Measurements from ENCODE around the gene VPS52. TPM values are rescaled to one million over a fixed set of nuclear protein-coding genes. Genes with fewer than 3 reads are reported as not detected.

Gene VPS52
- total RNA-seq (2011; cell fraction: chromatin; rRNA removed; ENCODE audit: low replicate concordance): 400 and 717 TPM in 2 replicates
- 323 and 336 TPM in 2 replicates for total RNA-seq (2011; cell fraction: nucleolus; rRNA removed)
- total RNA-seq (2011; cell fraction: nucleoplasm; rRNA removed): 335 and 348 TPM in 2 replicates
- total RNA-seq (2014; rRNA removed) (40.2 and 41.7 TPM in 2 replicates), total RNA-seq (2014; rRNA removed; fragmentation: Illumina TruSeq; extraction: Trizol) (37.6 and 38.0 TPM in 2 replicates), total RNA-seq (2015; rRNA removed; fragmentation: Illumina TruSeq; extraction: Trizol) (37.0 and 40.9 TPM in 2 replicates), total RNA-seq (2021) (60.2 and 67.1 TPM in 2 replicates), polyA plus RNA-seq (2011; rRNA removed) (103 and 149 TPM in 2 replicates), polyA plus RNA-seq (2014; fragmentation: Illumina TruSeq; extraction: Trizol) (71.9 and 84.9 TPM in 2 replicates), polyA plus RNA-seq (2014; fragmentation: Nextera tagmentation; extraction: Ambion mirVana) (10 to 100 TPM; 24.4 to 37.6 TPM), polyA plus RNA-seq (2014; rRNA removed) (68.2 and 69.7 TPM in 2 replicates), polyA minus RNA-seq (2011; rRNA and poly(A)+ RNA removed) (149 and 152 TPM in 2 replicates), Bru-seq, nascent RNA (percentile 76 among the genes with signal in this experiment), BruChase-seq, experiment 1, labeled RNA remaining after a 2-hour chase (percentile 75 among the genes with signal in this experiment), BruChase-seq, experiment 2, labeled RNA remaining after a 6-hour chase (percentile 77 among the genes with signal in this experiment)
- 129 and 132 TPM in 2 replicates for polyA plus RNA-seq (2011; cell fraction: cytosol; rRNA removed)
- 844 and 952 TPM in 2 replicates for polyA plus RNA-seq (2011; cell fraction: nucleus; rRNA removed)
- 56.6 and 77.5 TPM in 2 replicates for polyA plus RNA-seq (2012)
- polyA minus RNA-seq (2011; cell fraction: cytosol; rRNA and poly(A)+ RNA removed): 43.4 and 43.6 TPM in 2 replicates
- polyA minus RNA-seq (2011; cell fraction: nucleus; rRNA and poly(A)+ RNA removed): 174 and 254 TPM in 2 replicates
- long read RNA-seq, experiment 1, transcript VPS52-212 (20 exons, 2,960 nt): major isoform, 76 of 157 reads
- long read RNA-seq, experiment 1, partial matches to known transcripts: 41 of 157 reads
- long read RNA-seq, experiment 1, other reads (novel, unspliced or antisense): 40 of 157 reads
- long read RNA-seq, experiment 2, transcript VPS52-212 (20 exons, 2,960 nt): major isoform, 16 of 68 reads
- long read RNA-seq, experiment 2, partial matches to known transcripts: 18 of 68 reads
- long read RNA-seq, experiment 2, other reads (novel, unspliced or antisense): 29 of 68 reads
- long read RNA-seq, experiment 3, transcript VPS52-212 (20 exons, 2,960 nt): major isoform, 17 of 28 reads
- long read RNA-seq, experiment 3, partial matches to known transcripts: 2 of 28 reads
- long read RNA-seq, experiment 3, other reads (novel, unspliced or antisense): 9 of 28 reads

GRCh38 chr6:33271468-33272274 lies at the start of gene VPS52, which contains the start of gene RPS18:
Gene VPS52, minus strand, starts transcription at chr6:33271876. Its CDS starts 201 bp downstream, at chr6:33271675.
Gene RPS18, plus strand, starts transcription at chr6:33272075. Its CDS starts 45 bp downstream, at chr6:33272120.
- POLR2A ChIA-PET: interaction anchor here (0.5 to 3.2 kb wide), 53 partner anchors 9 to 1664 kb away, joined by 3 to 47 read pairs (median 4); partner anchors contain the start of genes HSD17B8, HSPA1B, KIFC1 and PFDN6
- TF ChIP-seq HDAC2 (IDR thresholded peaks at IDR 0.05) (peak; percentile 16; the same call in 1 of the 2 replicates), SP2 (IDR thresholded peaks at IDR 0.05; ENCODE audit: extremely low read depth, low read depth, low read length, poor library complexity, severe bottlenecking) (peak; percentile 46), DLX4 (CRISPR knock-in tag; IDR thresholded peaks at IDR 0.05) (no peak), TFAM (CRISPR knock-in tag; conservative IDR thresholded peaks at IDR 0.05) (no peak), MEF2D (tag; conservative IDR thresholded peaks at IDR 0.05; ENCODE audit: low read depth) (no peak; the same call in 1 of the 2 replicates), BRF2 (IDR thresholded peaks at IDR 0.05; ENCODE audit: borderline replicate concordance, insufficient read depth, insufficient read length) (no peak), NUFIP1 (IDR thresholded peaks at IDR 0.05; ENCODE audit: partially characterized antibody) (no peak), ZNF655 (CRISPR knock-in tag; IDR thresholded peaks at IDR 0.05) (0 out of 2 replicates have a peak, but pooled peaks have one; percentile 27), NCOA4 (IDR thresholded peaks at IDR 0.05; ENCODE audit: partially characterized antibody) (no peak), TBP (optimal IDR thresholded peaks at IDR 0.05; ENCODE audit: low read depth, low read length) (no peak), E2F3 (CRISPR knock-in tag; IDR thresholded peaks at IDR 0.05) (peak; percentile 85; the same call in 1 of the 2 replicates), PHF20 (IDR thresholded peaks at IDR 0.05; ENCODE audit: partially characterized antibody) (peak; percentile 92)

More at GRCh38 chr6:33271468-33272274, at the start of gene VPS52, which contains the start of gene RPS18:
- H3K4me2 ChIP-seq (ENCODE audit: insufficient read depth, low read length): peak within 1 kb of the TSS; percentile 99
- WGBS (ENCODE audit: insufficient coverage, low coverage, missing lambda C conversion rate): 1% methylated on average over 47 of the region's 48 CpGs
- H3K9me3 ChIP-seq (replicated peaks; ENCODE audit: control insufficient read depth, insufficient read depth, low read depth, low read length): no peaks in the 10 kb centered on the region
- BruUV-seq (replicated peaks): TSS peak; percentile 88
- ATAC-seq: peak; percentile 85
- H3K36me3 ChIP-seq (ENCODE audit: control insufficient read depth, insufficient read depth, low read length): peaks cover 82% of the 10 kb centered on the region
- peak within 1 kb of the TSS; percentile 99 for H2AFZ ChIP-seq (ENCODE audit: low read depth, low read length)
- peak; percentile 95 for FAIRE-seq
- peaks cover 68% of the 10 kb centered on the region for H3K79me2 ChIP-seq (ENCODE audit: control insufficient read depth, insufficient read depth, low read length)
- DNase-seq (ENCODE audit: extremely low read depth in 1 of 4, low spot score in 3 of 4): peak; percentile 89 to 100 (median 92)
- H3K4me1 ChIP-seq (replicated peaks in 1 of 2; ENCODE audit: control insufficient read depth in 2 of 2, insufficient read depth in 2 of 2, low read length in 2 of 2): peaks cover 11 to 38% of the 10 kb centered on the region in 2 experiments
- peak within 1 kb of the TSS; percentile 98 for H3K27ac ChIP-seq (ENCODE audit: extremely low read depth, low read depth, low read length)
- peak within 1 kb of the TSS; percentile 93 for H3K4me3 ChIP-seq
- no peaks in the 10 kb centered on the region; a peak in 1 of 5 replicates for H3K27me3 ChIP-seq (ENCODE audit: control insufficient read depth in 2 of 2, insufficient read depth in 2 of 2, low read length in 2 of 2)
- peaks cover 40% of the 10 kb centered on the region for H4K20me1 ChIP-seq (replicated peaks; ENCODE audit: control insufficient read depth, insufficient read depth, low read length)
- CTCF ChIA-PET (ENCODE audit: low intra/inter-chr PET ratio): no interaction called here
- in situ Hi-C loops (cut with MboI): loop anchor here (10.0 kb wide), 1 partner anchor 133 kb away; no protein-coding TSS in a partner anchor
- H3K9ac ChIP-seq (ENCODE audit: insufficient read depth in 1 of 2, low read depth in 2 of 2, low read length in 2 of 2): peak within 1 kb of the TSS; percentile 93 to 100
- intact Hi-C loops (cut with micrococcal nuclease): loop anchor here (1.0 to 10.0 kb wide), 2 partner anchors 46 to 303 kb away; partner anchors contain the start of gene ZBTB22
- H3K9me1 ChIP-seq (ENCODE audit: control insufficient read depth, insufficient read depth, low read length): no peaks in the 10 kb centered on the region
